ENCODE measurements around the gene C4BPA.

Gene C4BPA

GRCh38 chr1:207194197-207194596 lies 90.2 kb downstream of the C4BPA start:
- DNase-seq, result no peak

Measured in NCI-H446 treated with DMSO at 0.1 percent for 48 hours (cell line).